Anterior cingulate cortex (tissue), 58 donors: ENCODE results near the gene BPIFB3.
A peak's percentile ranks its signal among the peaks of the same experiment; 100 is the strongest.
"Not testable (repeated sequence)": the region's sequence is repeated elsewhere in the genome, so short reads cannot be mapped to it uniquely, and the experiment has no call there.

Experiments used
- DNase-seq, 58 donors: peaks; one replicate each; lab custom pipeline; 2025; lab: John Stamatoyannopoulos, UW

BPIFB3 gene

GRCh38 chr20:33082546-33082945 is 28.8 kb downstream of the BPIFB3 start:
- no peak for DNase-seq

GRCh38 chr20:33083544-33084340 is 30.0 kb downstream of the BPIFB3 start:
- no peak for DNase-seq

- no peak for DNase-seq
Measured at GRCh38 chr20:33084722-33085121, 31.0 kb downstream of the BPIFB3 start.

GRCh38 chr20:33086052-33086722 is 32.5 kb downstream of the BPIFB3 start:
- no peak for DNase-seq

GRCh38 chr20:33091147-33091546 is 37.4 kb downstream of the BPIFB3 start:
- no peak for DNase-seq

GRCh38 chr20:33091693-33092092 is 38.0 kb downstream of the BPIFB3 start:
- DNase-seq = no peak

GRCh38 chr20:33092361-33092760 is 38.7 kb downstream of the BPIFB3 start:
- DNase-seq = no peak

GRCh38 chr20:33093074-33093473 is 39.4 kb downstream of the BPIFB3 start:
- no peak for DNase-seq

GRCh38 chr20:33093582-33093981 is 39.9 kb downstream of the BPIFB3 start:
- no peak for DNase-seq

GRCh38 chr20:33095249-33095648 is 41.5 kb downstream of the BPIFB3 start:
- DNase-seq = no peak

- peak in 53 of 58 donors; percentile 4 to 74 (median 46) for DNase-seq
Measured at GRCh38 chr20:33095902-33096584, 42.3 kb downstream of the BPIFB3 start.

GRCh38 chr20:33097001-33097400 is 43.3 kb downstream of the BPIFB3 start:
- DNase-seq = peak in 14 of 58 donors; percentile 4 to 34 (median 8)

- no peak for DNase-seq
Measured at GRCh38 chr20:33099843-33100538, 46.3 kb downstream of the BPIFB3 start.

- DNase-seq = peak in 2 of 58 donors; percentile 2 to 6
Measured at GRCh38 chr20:33103556-33103955, 49.9 kb downstream of the BPIFB3 start.

- no peak for DNase-seq
Measured at GRCh38 chr20:33104336-33104735, 50.6 kb downstream of the BPIFB3 start.

GRCh38 chr20:33105316-33105924 is 51.7 kb downstream of the BPIFB3 start:
- DNase-seq = no peak

GRCh38 chr20:33106058-33106620 is 52.4 kb downstream of the BPIFB3 start:
- not testable (repeated sequence) for DNase-seq

GRCh38 chr20:33108661-33109060 is 55.0 kb downstream of the BPIFB3 start:
- DNase-seq = no peak

- DNase-seq = no peak
Measured at GRCh38 chr20:33110147-33110825, 56.6 kb downstream of the BPIFB3 start.
